Caco-2 (cell line): ENCODE results near the gene SAMM50. TPM values are rescaled to one million over a fixed set of nuclear protein-coding genes. Genes with fewer than 3 reads are reported as not detected.
A peak's percentile ranks its signal among the peaks of the same experiment; 100 is the strongest.

Experiments used
- BruUV-seq: library from RNA; stranded (reverse); fragments of 400-500 nt; replicated peaks from 2 replicates; lab custom pipeline; 2021; lab: Mats Ljungman, UMichigan
- CTCF ChIA-PET: fragments of 300-600 bp; sonication (Branson Sonifier 250); formaldehyde crosslinking; loops from one replicate; lab custom pipeline; 2022; ENCODE audit warnings: antibody characterized with exemption; lab: Charles Lee
- POLR2A ChIA-PET: fragments of 300-600 bp; sonication (Branson Sonifier 250); formaldehyde crosslinking; loops from one replicate; lab custom pipeline; 2022; ENCODE audit warnings: antibody characterized with exemption; lab: Charles Lee
- DNase-seq, 2 experiments: peaks; one replicate each; pipeline versions ENCODE4 v3.0.0 to v3.0.0-alpha.2; 2020 to 2022
- H3K27me3 ChIP-seq: replicated peaks from 2 replicates; pipeline ENCODE4 v1.6.0; 2011; ENCODE audit warnings: low read length; ENCODE audit not compliant: control insufficient read depth, insufficient read depth
- H3K36me3 ChIP-seq: 2 replicates; pipeline ENCODE4 v1.5.1; 2011; ENCODE audit warnings: low read length; ENCODE audit not compliant: control insufficient read depth, insufficient read depth
- H3K4me1 ChIP-seq: fragments of 250-450 bp; sonication (Bioruptor Pico); 2 replicates; pipeline ENCODE4 v1.5.1; 2020; ENCODE audit warnings: mild to moderate bottlenecking
- H3K4me3 ChIP-seq: 2 replicates; pipeline ENCODE4 v1.5.1; 2011; ENCODE audit warnings: low read depth, mild to moderate bottlenecking, control low read depth, low read length
- H3K9me3 ChIP-seq: fragments of 250-450 bp; sonication (Bioruptor Pico); 2 replicates; pipeline ENCODE4 v1.5.1; 2020; ENCODE audit warnings: mild to moderate bottlenecking, moderate library complexity
- H3K27ac Mint-ChIP-seq: one replicate; pipeline ENCODE4 v1.8.0; 2022; ENCODE audit warnings: mixed read lengths; ENCODE audit not compliant: unreplicated experiment
- H3K27me3 Mint-ChIP-seq: one replicate; pipeline ENCODE4 v1.8.0; 2022; ENCODE audit warnings: mixed read lengths; ENCODE audit not compliant: insufficient read depth, unreplicated experiment
- H3K36me3 Mint-ChIP-seq: one replicate; pipeline ENCODE4 v1.8.0; 2022; ENCODE audit warnings: mild to moderate bottlenecking, mixed read lengths; ENCODE audit not compliant: insufficient read depth, unreplicated experiment
- H3K4me1 Mint-ChIP-seq: one replicate; pipeline ENCODE4 v1.8.0; 2022; ENCODE audit warnings: low read depth, mixed read lengths; ENCODE audit not compliant: unreplicated experiment
- H3K4me3 Mint-ChIP-seq: one replicate; pipeline ENCODE4 v1.8.0; 2022; ENCODE audit warnings: mild to moderate bottlenecking, moderate library complexity, mixed read lengths; ENCODE audit not compliant: unreplicated experiment
- H3K9me3 Mint-ChIP-seq: one replicate; pipeline ENCODE4 v1.8.0; 2022; ENCODE audit warnings: mixed read lengths; ENCODE audit not compliant: unreplicated experiment
- CTCF ChIP-seq, 2 experiments: fragments of 200-600 bp in 1 of 2; IDR thresholded peaks; 1 replicate in 1 of 2; 2 replicates in 1 of 2; pipeline versions ENCODE4 v1.5.1 to v1.8.0; 2011 to 2022; ENCODE audit warnings: antibody characterized with exemption in 1 of 2, control low read depth in 1 of 2, inconsistent platforms in 1 of 2, low read depth in 1 of 2, low read length in 1 of 2, mild to moderate bottlenecking in 1 of 2, moderate library complexity in 1 of 2; ENCODE audit not compliant: insufficient read depth in 1 of 2, severe bottlenecking in 1 of 2, unreplicated experiment in 1 of 2
- intact Hi-C: fragments of 100-400 bp; cut with micrococcal nuclease; formaldehyde crosslinking; loops from one replicate; pipeline ENCODE4 v1.10.0; 2022; ENCODE audit not compliant: unreplicated experiment
- total RNA-seq: library from RNA; stranded (reverse); gene quantifications from 2 replicates; pipeline ENCODE4 v1.2.3, GENCODE V29; 2022

Gene SAMM50
- total RNA-seq, 1 experiment from 2014 or later: 66.4 TPM

- TSS peak; percentile 40 for BruUV-seq
- peak overlapping the region; percentile 95 for H3K4me3 Mint-ChIP-seq
- Histone ChIP-seq H3K4me3 (peak overlapping the region; percentile 83; the same call in 1 of the 2 replicates), H3K9me3 (no peaks in the 10 kb centered on the region), H3K4me1 (peaks cover 10% of the 10 kb centered on the region; the same call in 1 of the 2 replicates), H3K27me3 (no peaks in the 10 kb centered on the region), H3K36me3 (no peaks in the 10 kb centered on the region)
- intact Hi-C loops: no loop called here
- TF ChIP-seq CTCF (IDR thresholded peaks at IDR 0.05; ENCODE audit: insufficient read depth in 1 of 2, low read depth in 1 of 2, low read length in 1 of 2, severe bottlenecking in 1 of 2, unreplicated experiment in 1 of 2): no peak
- ChIA-PET CTCF (interaction anchor here (0.5 kb wide), 1 partner anchor 34 kb away, joined by 5 read pairs; no protein-coding TSS in a partner anchor), POLR2A (no interaction called here)
- H3K27ac Mint-ChIP-seq: no peak overlapping the region
- no peaks in the 10 kb centered on the region for H3K36me3 Mint-ChIP-seq
- DNase-seq: no peak
- peaks cover 6% of the 10 kb centered on the region for H3K4me1 Mint-ChIP-seq
- H3K27me3 Mint-ChIP-seq: no peaks in the 10 kb centered on the region
- no peaks in the 10 kb centered on the region for H3K9me3 Mint-ChIP-seq
Measured at GRCh38 chr22:44025171-44026065, 70.2 kb downstream of the SAMM50 start.

DNA sequence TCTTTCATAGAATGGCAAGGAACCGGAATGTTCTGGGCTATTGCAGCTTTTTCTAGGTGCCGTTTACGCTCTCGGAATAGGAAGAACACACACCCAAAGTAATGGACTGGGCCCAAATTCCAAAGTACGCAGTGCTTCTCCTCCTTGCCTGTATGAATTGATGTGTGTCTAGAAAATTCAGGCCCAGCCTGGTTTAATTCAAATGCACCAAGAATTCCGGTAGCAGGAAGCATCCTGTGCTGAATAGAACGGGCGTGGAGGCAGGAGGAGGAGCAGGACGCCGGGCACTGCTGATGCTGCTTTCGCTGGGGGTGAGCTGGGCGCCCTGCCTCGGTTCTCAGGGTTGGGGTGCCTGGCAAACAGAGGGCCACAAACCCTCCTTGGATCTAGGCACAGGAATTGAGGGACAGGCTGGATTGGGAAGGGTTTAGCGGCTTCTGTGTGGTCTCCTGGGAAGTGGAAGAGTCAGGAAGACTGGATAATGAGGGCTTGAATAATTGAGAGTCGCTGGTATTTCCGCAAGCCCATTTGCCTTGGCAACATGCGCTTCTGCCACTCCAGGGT lies 70.9 kb downstream of the SAMM50 start:
- POLR2A ChIA-PET: interaction anchor here (0.5 kb wide), 1 partner anchor 1170 kb away, joined by 3 read pairs; no protein-coding TSS in a partner anchor
- DNase-seq: no peak
- TF ChIP-seq CTCF (IDR thresholded peaks at IDR 0.05; ENCODE audit: insufficient read depth in 1 of 2, low read depth in 1 of 2, low read length in 1 of 2, severe bottlenecking in 1 of 2, unreplicated experiment in 1 of 2): no peak
- Histone ChIP-seq H3K36me3 (no peaks in the 10 kb centered on the region), H3K4me1 (peaks cover 10% of the 10 kb centered on the region; the same call in 1 of the 2 replicates), H3K9me3 (no peaks in the 10 kb centered on the region), H3K4me3 (no peak overlapping the region), H3K27me3 (no peaks in the 10 kb centered on the region)
- Mint-ChIP-seq H3K9me3 (no peaks in the 10 kb centered on the region), H3K27ac (no peak overlapping the region), H3K4me3 (no peak overlapping the region), H3K27me3 (no peaks in the 10 kb centered on the region), H3K4me1 (peaks cover 6% of the 10 kb centered on the region), H3K36me3 (no peaks in the 10 kb centered on the region)
- no TSS peak for BruUV-seq
- intact Hi-C loops: no loop called here
- CTCF ChIA-PET: interaction anchor here (0.5 kb wide), 1 partner anchor 35 kb away, joined by 5 read pairs; no protein-coding TSS in a partner anchor
